Measurements from ENCODE around the gene TROAP. TPM values are rescaled to one million over a fixed set of nuclear protein-coding genes. Genes with fewer than 3 reads are reported as not detected.

TROAP gene
- total and polyA plus RNA-seq, 9 of the 15 experiments (the other 6 are each of a cell fraction or from before 2014, with no cell fraction given): 46.4 to 171 (median 59.8) TPM

GRCh38 chr12:49342066-49342913 is 19.2 kb downstream of the TROAP start (continued):
- TF ChIP-seq ATF6 (CRISPR knock-in tag; IDR thresholded peaks at IDR 0.05): no peak
- TF ChIP-seq CEBPZ (IDR thresholded peaks at IDR 0.05; ENCODE audit: borderline replicate concordance, low read depth, low read length): no peak
- no peak for TF ChIP-seq HLTF (IDR thresholded peaks at IDR 0.05)
- no peak for TF ChIP-seq ERF (CRISPR knock-in tag; IDR thresholded peaks at IDR 0.05)
- TF ChIP-seq ZNF76 (CRISPR knock-in tag; IDR thresholded peaks at IDR 0.05; ENCODE audit: borderline replicate concordance): no peak
- TF ChIP-seq MTF1 (CRISPR knock-in tag; IDR thresholded peaks at IDR 0.05; ENCODE audit: borderline replicate concordance): no peak
- TF ChIP-seq GABPB2 (CRISPR knock-in tag; conservative IDR thresholded peaks at IDR 0.05): no peak
- no peak for TF ChIP-seq HMBOX1 (IDR thresholded peaks at IDR 0.05)
- no peak for TF ChIP-seq MYNN (IDR thresholded peaks at IDR 0.05)
- no peak for TF ChIP-seq MYNN (CRISPR knock-in tag; IDR thresholded peaks at IDR 0.05)
- no peak for TF ChIP-seq DACH1 (IDR thresholded peaks at IDR 0.05; ENCODE audit: partially characterized antibody)
- no peak for TF ChIP-seq ZBTB1 (CRISPR knock-in tag; IDR thresholded peaks at IDR 0.05; ENCODE audit: borderline replicate concordance, low read depth)
- no peak for TF ChIP-seq ZBTB5 (IDR thresholded peaks at IDR 0.05)
- TF ChIP-seq BRF2 (IDR thresholded peaks at IDR 0.05; ENCODE audit: borderline replicate concordance, insufficient read depth, insufficient read length): no peak
- peak; percentile 79 for TF ChIP-seq SMC3 (conservative IDR thresholded peaks at IDR 0.05; ENCODE audit: insufficient read depth, low read depth, low read length)
- no peak for TF ChIP-seq ZNF75A (CRISPR knock-in tag; IDR thresholded peaks at IDR 0.05)
- TF ChIP-seq U2AF1 (optimal IDR thresholded peaks at IDR 0.05; ENCODE audit: low read depth, low read length): no peak
- TF ChIP-seq XRCC5 (IDR thresholded peaks at IDR 0.05; ENCODE audit: low read depth, low read length): peak; percentile 95

All from K562 (cell line).